Amniotic stem cell (primary cell): ENCODE results near the gene SEC61B.
"Not testable (repeated sequence)": the region's sequence is repeated elsewhere in the genome, so short reads cannot be mapped to it uniquely, and the experiment has no call there.

Experiments used
- DNase-seq: peaks from one replicate; lab custom pipeline; 2025; lab: John Stamatoyannopoulos, UW

SEC61B gene

GRCh38 chr9:99237849-99238248, 15.8 kb downstream of the SEC61B start:
- DNase-seq, result not testable (repeated sequence)

- DNase-seq, result no peak
Measured at GRCh38 chr9:99238331-99238730, 16.2 kb downstream of the SEC61B start.

- peak; percentile 41 for DNase-seq
Measured at GRCh38 chr9:99239341-99240060, 17.4 kb downstream of the SEC61B start.

- no peak for DNase-seq
Measured at GRCh38 chr9:99241106-99241505, 19.0 kb downstream of the SEC61B start.

GRCh38 chr9:99244344-99245260, 22.5 kb downstream of the SEC61B start:
- DNase-seq, result no peak

GRCh38 chr9:99249619-99250018, 27.5 kb downstream of the SEC61B start:
- DNase-seq, result no peak

- no peak for DNase-seq
Measured at GRCh38 chr9:99251157-99251556, 29.1 kb downstream of the SEC61B start.

GRCh38 chr9:99253134-99253533, 31.1 kb downstream of the SEC61B start:
- DNase-seq, result no peak

GRCh38 chr9:99253772-99254431, 31.8 kb downstream of the SEC61B start:
- no peak for DNase-seq

GRCh38 chr9:99255651-99256050, 33.6 kb downstream of the SEC61B start:
- DNase-seq, result no peak

- DNase-seq, result no peak
Measured at GRCh38 chr9:99257723-99258389, 35.8 kb downstream of the SEC61B start.

- no peak for DNase-seq
Measured at GRCh38 chr9:99259231-99259918, 37.3 kb downstream of the SEC61B start.

- no peak for DNase-seq
Measured at GRCh38 chr9:99261923-99262322, 39.8 kb downstream of the SEC61B start.

GRCh38 chr9:99262949-99263418, 40.9 kb downstream of the SEC61B start:
- DNase-seq, result no peak

- no peak for DNase-seq
Measured at GRCh38 chr9:99264070-99264680, 42.1 kb downstream of the SEC61B start.

GRCh38 chr9:99265691-99266090, 43.6 kb downstream of the SEC61B start:
- DNase-seq, result no peak

- DNase-seq, result peak; percentile 79
Measured at GRCh38 chr9:99266255-99267023, 44.4 kb downstream of the SEC61B start.

GRCh38 chr9:99269416-99269815, 47.3 kb downstream of the SEC61B start:
- DNase-seq, result peak; percentile 41

GRCh38 chr9:99270491-99270890, 48.4 kb downstream of the SEC61B start:
- no peak for DNase-seq

GRCh38 chr9:99272836-99273235, 50.8 kb downstream of the SEC61B start:
- no peak for DNase-seq
